ENCODE results near the gene ACOT8.

Gene ACOT8

GRCh38 chr20:45872626-45873025 lies 15.4 kb upstream of the ACOT8 start:
- H3K79me2 ChIP-seq (ENCODE audit: control insufficient read depth, insufficient read depth, low read length) = no peaks in the 10 kb centered on the region
- no peak overlapping the region for H4K8ac ChIP-seq (ENCODE audit: low read depth, low read length)
- H3K79me1 ChIP-seq (ENCODE audit: low read length) = no peaks in the 10 kb centered on the region
- peak; percentile 18 for DNase-seq
- no peak overlapping the region for H3K4ac ChIP-seq (ENCODE audit: low read depth, low read length)
- no peak overlapping the region for H3K27ac ChIP-seq (ENCODE audit: low read depth, low read length)
- no peaks in the 10 kb centered on the region for H3K4me1 ChIP-seq (ENCODE audit: control insufficient read depth, low read depth, low read length)
- no peaks in the 10 kb centered on the region for H3K27me3 ChIP-seq (ENCODE audit: insufficient read depth, low read length, poor library complexity)
- no CpG with 5 or more reads among the region's 4 CpGs for WGBS (ENCODE audit: extremely low coverage, insufficient coverage, low lambda C conversion rate)
- no peak overlapping the region for H2BK5ac ChIP-seq (ENCODE audit: low read length)
- no peak overlapping the region for H2AK5ac ChIP-seq (ENCODE audit: low read length)
- no peak overlapping the region for H4K5ac ChIP-seq (ENCODE audit: low read length)
- H2BK15ac ChIP-seq (replicated peaks; ENCODE audit: low read depth) = no peak overlapping the region
- no peak overlapping the region for H2BK120ac ChIP-seq (ENCODE audit: low read depth, low read length)
- H3K4me3 ChIP-seq (ENCODE audit: low read length) = no peak overlapping the region
- no peak overlapping the region for H3K4me2 ChIP-seq (ENCODE audit: low read length)
- no peak overlapping the region for H3K23ac ChIP-seq (ENCODE audit: low read length)
- no peak overlapping the region for H3K9ac ChIP-seq (ENCODE audit: low read length)
- no peak overlapping the region for H3K18ac ChIP-seq (ENCODE audit: low read length)
- H3K36me3 ChIP-seq (ENCODE audit: control insufficient read depth, insufficient read depth, low read length) = no peaks in the 10 kb centered on the region
- no peak overlapping the region for H3K56ac ChIP-seq (ENCODE audit: low read length)

DNA sequence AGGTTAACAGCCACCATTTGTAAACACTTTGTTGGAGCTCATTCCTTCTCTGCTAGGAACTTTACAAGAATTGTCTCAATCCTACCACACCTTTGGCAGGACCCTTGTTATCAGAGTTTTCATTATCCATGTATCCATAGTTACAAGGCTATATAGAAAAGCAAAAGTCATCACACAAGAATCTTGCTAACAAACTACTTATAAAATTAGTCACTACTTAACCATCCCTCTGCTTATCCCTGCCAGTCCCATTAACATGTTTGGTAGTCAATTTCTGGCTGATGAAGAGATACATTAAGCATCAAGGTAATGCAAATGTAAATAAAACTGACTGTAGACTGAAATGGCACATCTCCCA lies 10.6 kb upstream of the ACOT8 start:
- Histone ChIP-seq H3K27ac (ENCODE audit: low read depth, low read length) (no peak overlapping the region), H3K4ac (ENCODE audit: low read depth, low read length) (no peak overlapping the region), H3K27me3 (ENCODE audit: insufficient read depth, low read length, poor library complexity) (no peaks in the 10 kb centered on the region), H2AK5ac (ENCODE audit: low read length) (no peak overlapping the region), H3K9ac (ENCODE audit: low read length) (no peak overlapping the region), H2BK15ac (replicated peaks; ENCODE audit: low read depth) (no peak overlapping the region), H3K79me2 (ENCODE audit: control insufficient read depth, insufficient read depth, low read length) (no peaks in the 10 kb centered on the region), H3K4me1 (ENCODE audit: control insufficient read depth, low read depth, low read length) (no peaks in the 10 kb centered on the region), H2BK120ac (ENCODE audit: low read depth, low read length) (no peak overlapping the region), H3K18ac (ENCODE audit: low read length) (no peak overlapping the region), H3K79me1 (ENCODE audit: low read length) (no peaks in the 10 kb centered on the region), H3K56ac (ENCODE audit: low read length) (no peak overlapping the region), H3K4me2 (ENCODE audit: low read length) (no peak overlapping the region), H3K36me3 (ENCODE audit: control insufficient read depth, insufficient read depth, low read length) (no peaks in the 10 kb centered on the region), H4K8ac (ENCODE audit: low read depth, low read length) (no peak overlapping the region), H3K23ac (ENCODE audit: low read length) (no peak overlapping the region), H3K4me3 (ENCODE audit: low read length) (no peak overlapping the region), H4K5ac (ENCODE audit: low read length) (no peak overlapping the region), H2BK5ac (ENCODE audit: low read length) (no peak overlapping the region)
- peak; percentile 32 for DNase-seq

- no CpG with 5 or more reads among the region's 6 CpGs for WGBS (ENCODE audit: extremely low coverage, insufficient coverage, low lambda C conversion rate)
- Histone ChIP-seq H3K27ac (ENCODE audit: low read depth, low read length) (no peak overlapping the region), H3K4me1 (ENCODE audit: control insufficient read depth, low read depth, low read length) (no peaks in the 10 kb centered on the region), H3K79me2 (ENCODE audit: control insufficient read depth, insufficient read depth, low read length) (no peaks in the 10 kb centered on the region), H3K56ac (ENCODE audit: low read length) (no peak overlapping the region), H2AK5ac (ENCODE audit: low read length) (no peak overlapping the region), H3K18ac (ENCODE audit: low read length) (no peak overlapping the region), H2BK15ac (replicated peaks; ENCODE audit: low read depth) (no peak overlapping the region), H3K4me3 (ENCODE audit: low read length) (no peak overlapping the region), H3K4me2 (ENCODE audit: low read length) (no peak overlapping the region), H3K4ac (ENCODE audit: low read depth, low read length) (no peak overlapping the region), H2BK120ac (ENCODE audit: low read depth, low read length) (no peak overlapping the region), H3K23ac (ENCODE audit: low read length) (no peak overlapping the region), H3K79me1 (ENCODE audit: low read length) (no peaks in the 10 kb centered on the region), H3K27me3 (ENCODE audit: insufficient read depth, low read length, poor library complexity) (no peaks in the 10 kb centered on the region), H3K36me3 (ENCODE audit: control insufficient read depth, insufficient read depth, low read length) (no peaks in the 10 kb centered on the region), H2BK5ac (ENCODE audit: low read length) (no peak overlapping the region), H4K8ac (ENCODE audit: low read depth, low read length) (no peak overlapping the region), H3K9ac (ENCODE audit: low read length) (no peak overlapping the region), H4K5ac (ENCODE audit: low read length) (no peak overlapping the region)
- DNase-seq = no peak
Measured at GRCh38 chr20:45867136-45867818, 10.1 kb upstream of the ACOT8 start.

DNA sequence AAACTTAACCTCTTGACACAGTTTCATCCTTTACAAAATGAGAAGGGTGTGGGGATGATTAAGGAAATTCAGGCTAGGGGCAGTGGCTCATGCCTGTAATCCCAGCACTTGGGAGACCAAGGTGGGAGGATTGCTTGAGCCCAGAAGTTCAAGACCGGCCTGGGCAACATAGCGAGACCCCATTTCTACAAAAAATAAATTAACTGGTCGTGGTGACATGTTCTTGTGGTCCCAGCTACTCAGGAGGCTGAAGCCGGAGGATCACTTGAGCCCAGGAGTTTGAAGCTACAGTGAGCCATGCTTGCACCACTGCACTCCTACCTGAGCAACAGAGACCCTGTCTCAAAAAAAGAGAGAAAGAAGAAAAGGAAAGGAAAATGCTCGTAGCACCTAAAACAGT lies 9.3 kb upstream of the ACOT8 start:
- WGBS (ENCODE audit: extremely low coverage, insufficient coverage, low lambda C conversion rate) = no CpG with 5 or more reads among the region's 5 CpGs
- no peaks in the 10 kb centered on the region for H3K79me2 ChIP-seq (ENCODE audit: control insufficient read depth, insufficient read depth, low read length)
- no peak overlapping the region for H2BK15ac ChIP-seq (replicated peaks; ENCODE audit: low read depth)
- no peak overlapping the region for H2BK5ac ChIP-seq (ENCODE audit: low read length)
- H3K56ac ChIP-seq (ENCODE audit: low read length) = no peak overlapping the region
- H3K79me1 ChIP-seq (ENCODE audit: low read length) = no peaks in the 10 kb centered on the region
- H3K36me3 ChIP-seq (ENCODE audit: control insufficient read depth, insufficient read depth, low read length) = no peaks in the 10 kb centered on the region
- H3K27me3 ChIP-seq (ENCODE audit: insufficient read depth, low read length, poor library complexity) = no peaks in the 10 kb centered on the region
- no peak overlapping the region for H3K27ac ChIP-seq (ENCODE audit: low read depth, low read length)
- no peak overlapping the region for H3K9ac ChIP-seq (ENCODE audit: low read length)
- no peak overlapping the region for H2BK120ac ChIP-seq (ENCODE audit: low read depth, low read length)
- H3K4me3 ChIP-seq (ENCODE audit: low read length) = no peak overlapping the region
- no peak overlapping the region for H3K23ac ChIP-seq (ENCODE audit: low read length)
- DNase-seq = no peak
- H3K18ac ChIP-seq (ENCODE audit: low read length) = no peak overlapping the region
- H3K4me2 ChIP-seq (ENCODE audit: low read length) = no peak overlapping the region
- H2AK5ac ChIP-seq (ENCODE audit: low read length) = no peak overlapping the region
- H3K4ac ChIP-seq (ENCODE audit: low read depth, low read length) = no peak overlapping the region
- no peaks in the 10 kb centered on the region for H3K4me1 ChIP-seq (ENCODE audit: control insufficient read depth, low read depth, low read length)
- no peak overlapping the region for H4K8ac ChIP-seq (ENCODE audit: low read depth, low read length)
- H4K5ac ChIP-seq (ENCODE audit: low read length) = no peak overlapping the region

DNA sequence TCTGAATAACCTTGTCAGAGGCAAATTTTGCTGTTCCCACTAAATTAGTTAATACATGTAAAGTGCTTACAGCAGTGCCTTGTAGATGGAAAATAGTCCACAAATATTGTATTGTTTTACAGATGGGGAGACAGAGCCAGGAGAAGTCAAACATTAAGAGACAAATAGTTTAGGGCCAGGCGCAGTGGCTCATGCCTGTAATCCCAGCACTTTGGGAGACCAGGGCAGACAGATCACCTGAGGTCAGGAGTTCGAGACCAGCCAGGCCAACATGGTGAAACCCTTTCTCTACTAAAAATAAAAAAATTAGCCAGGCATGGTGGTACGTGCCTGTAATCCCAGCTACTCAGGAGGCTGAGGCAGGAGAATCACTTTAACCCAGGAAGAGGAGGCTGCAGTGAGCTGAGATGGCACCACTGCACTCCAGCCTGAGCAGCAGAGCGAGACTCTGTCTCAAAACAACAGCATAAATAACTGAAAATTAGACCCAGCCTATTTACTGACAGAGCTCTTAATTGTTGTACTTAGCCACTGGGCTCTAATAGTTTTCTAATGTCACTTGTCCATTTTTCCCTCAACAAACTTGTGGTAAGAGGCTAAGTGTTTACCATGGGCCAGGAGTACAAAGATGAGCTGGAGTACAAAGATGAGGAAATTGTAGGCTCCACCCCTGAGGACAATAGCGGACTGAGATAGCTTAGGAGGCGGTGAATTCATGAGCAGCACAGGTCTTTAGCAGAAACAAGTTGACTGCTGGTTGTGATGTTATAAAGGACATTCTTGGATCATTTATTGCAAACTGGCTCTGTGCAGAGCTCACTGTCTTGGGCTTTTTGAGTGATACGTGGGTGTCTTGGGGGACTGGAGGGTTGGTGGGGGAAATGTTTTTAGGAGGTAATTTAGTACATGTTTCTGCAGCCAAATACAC lies 6.6 kb upstream of the ACOT8 start:
- H3K9ac ChIP-seq (ENCODE audit: low read length) = no peak overlapping the region
- no CpG with 5 or more reads among the region's 7 CpGs for WGBS (ENCODE audit: extremely low coverage, insufficient coverage, low lambda C conversion rate)
- no peak overlapping the region for H3K27ac ChIP-seq (ENCODE audit: low read depth, low read length)
- H3K4me1 ChIP-seq (ENCODE audit: control insufficient read depth, low read depth, low read length) = no peaks in the 10 kb centered on the region
- H4K5ac ChIP-seq (ENCODE audit: low read length) = no peak overlapping the region
- H3K79me1 ChIP-seq (ENCODE audit: low read length) = no peaks in the 10 kb centered on the region
- H3K23ac ChIP-seq (ENCODE audit: low read length) = no peak overlapping the region
- no peak overlapping the region for H3K4ac ChIP-seq (ENCODE audit: low read depth, low read length)
- H2BK5ac ChIP-seq (ENCODE audit: low read length) = no peak overlapping the region
- no peaks in the 10 kb centered on the region for H3K36me3 ChIP-seq (ENCODE audit: control insufficient read depth, insufficient read depth, low read length)
- no peak overlapping the region for H3K56ac ChIP-seq (ENCODE audit: low read length)
- no peak overlapping the region for H3K4me2 ChIP-seq (ENCODE audit: low read length)
- H3K18ac ChIP-seq (ENCODE audit: low read length) = no peak overlapping the region
- no peaks in the 10 kb centered on the region for H3K79me2 ChIP-seq (ENCODE audit: control insufficient read depth, insufficient read depth, low read length)
- DNase-seq = no peak
- H2BK120ac ChIP-seq (ENCODE audit: low read depth, low read length) = no peak overlapping the region
- no peak overlapping the region for H3K4me3 ChIP-seq (ENCODE audit: low read length)
- H4K8ac ChIP-seq (ENCODE audit: low read depth, low read length) = no peak overlapping the region
- H2BK15ac ChIP-seq (replicated peaks; ENCODE audit: low read depth) = no peak overlapping the region
- H3K27me3 ChIP-seq (ENCODE audit: insufficient read depth, low read length, poor library complexity) = no peaks in the 10 kb centered on the region
- no peak overlapping the region for H2AK5ac ChIP-seq (ENCODE audit: low read length)

Measured in mesendoderm (in vitro differentiated cells).